GM10266 (cell line): Measurements from ENCODE around the gene CFAP157.

Experiments used
- DNase-seq: peaks from one replicate; pipeline ENCODE4 v3.0.0; 2012; ENCODE audit errors: extremely low spot score
- CTCF ChIP-seq: IDR thresholded peaks from 2 replicates; pipeline ENCODE4 v1.5.1; 2012; ENCODE audit warnings: mild to moderate bottlenecking, low read depth; ENCODE audit not compliant: control insufficient read depth, insufficient read depth; ENCODE audit errors: missing control alignments

The CFAP157 gene

GRCh38 chr9:127700140-127700539, 6.6 kb upstream of the CFAP157 start:
- TF ChIP-seq CTCF = no peak

GRCh38 chr9:127700594-127701255, 6.1 kb upstream of the CFAP157 start:
- TF ChIP-seq CTCF = no peak
- DNase-seq = no peak

More at GRCh38 chr9:127700140-127700539, 6.6 kb upstream of the CFAP157 start:
- no peak for DNase-seq

GRCh38 chr9:127703289-127703946, 3.4 kb upstream of the CFAP157 start:
- DNase-seq = no peak
- TF ChIP-seq CTCF = no peak

- no peak for TF ChIP-seq CTCF
- no peak for DNase-seq
Observed at GRCh38 chr9:127705577-127706379, 1.0 kb upstream of the CFAP157 start.

GRCh38 chr9:127707766-127708165, 978 bp downstream of the CFAP157 start:
- DNase-seq = no peak
- TF ChIP-seq CTCF = no peak

- no peak for DNase-seq
- TF ChIP-seq CTCF = no peak
Observed at GRCh38 chr9:127708952-127709587, 2.3 kb downstream of the CFAP157 start.
